Lung (tissue), 12 donors: Measurements from ENCODE around the gene IQGAP3. TPM values are rescaled to one million over a fixed set of nuclear protein-coding genes. Genes with fewer than 3 reads are reported as not detected.

ENCODE experiments used
- ATAC-seq: fragments of 200-7000 bp; cut with Tn5 transposase; one replicate; pipeline ENCODE4 v1.9.1; 2020; ENCODE audit warnings: moderate number of reproducible peaks; ENCODE audit not compliant: insufficient read depth, low FRiP score
- DNase-seq, 3 donors: peaks; one replicate each; pipeline ENCODE4 v3.0.0-alpha.2; 2013 to 2017
- H3K27ac ChIP-seq, 2 donors: one replicate each; pipeline ENCODE4 v1.5.1; 2013; ENCODE audit warnings: mild to moderate bottlenecking in 2 of 2, moderate library complexity in 2 of 2, control low read depth in 1 of 2, inconsistent platforms in 1 of 2, low read depth in 1 of 2, low read length in 1 of 2
- H3K27me3 ChIP-seq, 3 donors: one replicate each; pipeline ENCODE4 v1.5.1; 2013; ENCODE audit warnings: low read length in 2 of 3; ENCODE audit not compliant: control insufficient read depth in 3 of 3, insufficient read depth in 3 of 3
- H3K36me3 ChIP-seq, 4 donors: one replicate each; pipeline ENCODE4 v1.5.1; 2013; ENCODE audit warnings: low read length in 4 of 4, mild to moderate bottlenecking in 1 of 4, moderate library complexity in 1 of 4; ENCODE audit not compliant: control insufficient read depth in 4 of 4, insufficient read depth in 4 of 4
- H3K4me1 ChIP-seq, 5 donors: one replicate each; pipeline ENCODE4 v1.5.1; 2013; ENCODE audit warnings: low read length in 5 of 5, mild to moderate bottlenecking in 2 of 5, moderate library complexity in 1 of 5; ENCODE audit not compliant: control insufficient read depth in 5 of 5, insufficient read depth in 5 of 5
- H3K4me3 ChIP-seq: one replicate; pipeline ENCODE4 v1.5.1; 2013; ENCODE audit warnings: mild to moderate bottlenecking, control low read depth, moderate library complexity
- H3K9ac ChIP-seq, 2 donors: one replicate each; pipeline ENCODE4 v1.5.1; 2013; ENCODE audit warnings: low read length in 2 of 2, control low read depth in 1 of 2; ENCODE audit not compliant: insufficient read depth in 1 of 2
- H3K9me3 ChIP-seq, 4 donors: one replicate each; pipeline ENCODE4 v1.5.1; 2013; ENCODE audit warnings: low read length in 3 of 4, mild to moderate bottlenecking in 1 of 4, moderate library complexity in 1 of 4; ENCODE audit not compliant: control insufficient read depth in 4 of 4, insufficient read depth in 3 of 4
- CTCF ChIP-seq: IDR thresholded peaks from 2 replicates; pipeline ENCODE4 v1.5.1; 2012; ENCODE audit warnings: mild to moderate bottlenecking; ENCODE audit errors: control extremely low read depth, extremely low read depth
- WGBS, 2 donors: extraction: QIAGEN DNeasy Blood & Tissue Kit; methylation state at CpG; one replicate each; pipeline ENCODE4 v1.1.7; 2013; 5-methylcytosine and 5-hydroxymethylcytosine counted together
- polyA plus RNA-seq, 2 donors: library from polyadenylated mRNA; stranded (reverse); fragments of 200-250 nt; gene quantifications; one replicate each; pipeline ENCODE4 v1.2.1, GENCODE V29; 2013
- total RNA-seq, 2 donors: library from RNA; depleted of rRNA in 1 of 2; stranded (reverse); fragments of >200 nt in 1 of 2; gene quantifications; one replicate each; pipeline ENCODE4 v1.2.1, GENCODE V29; 2014 to 2021
- donor health status: control.
- donor health status: control.
- donor health status: Bipolar disorder and iron deficiency.
- donor health status: healthy.
- donor health status: DM: yes; HTN: yes; CAD: no.

The IQGAP3 gene
- total and polyA plus RNA-seq, 4 donors, result 0.42 to 3.4 (median 1.2) TPM

DNA sequence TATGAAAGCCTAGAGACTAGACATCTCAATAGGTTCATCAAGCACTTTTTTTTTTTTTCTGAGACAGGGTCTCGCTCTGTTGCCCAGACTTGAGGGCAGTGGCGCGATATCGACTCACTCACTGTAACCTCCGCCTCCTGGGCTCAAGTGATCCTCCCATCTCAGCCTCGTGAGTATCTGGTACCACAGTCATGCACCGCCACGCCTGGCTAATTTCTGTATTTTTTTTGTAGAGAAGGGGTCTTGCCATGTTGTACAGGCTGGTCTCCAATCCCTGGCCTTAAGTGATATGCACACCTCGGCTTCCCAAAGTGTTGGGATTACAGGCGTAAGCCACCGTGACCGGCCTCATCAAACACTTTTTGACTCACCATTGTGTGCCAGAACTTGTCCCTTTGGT is 29.5 kb upstream of the IQGAP3 start:
- 77 to 79% methylated on average over 12 of the region's 12 CpGs for WGBS, 2 donors
- peaks cover 3 to 11% (median 9%) of the 10 kb centered on the region in 4 donors for H3K36me3 ChIP-seq
- H3K4me1 ChIP-seq, result peaks cover 3 to 10% (median 6%) of the 10 kb centered on the region in 5 donors
- peak overlapping the region in 1 of 2 donors; percentile 63 for H3K27ac ChIP-seq
- no peak for ATAC-seq
- no peak for TF ChIP-seq CTCF
- no peak overlapping the region for H3K4me3 ChIP-seq
- no peaks in the 10 kb centered on the region for H3K9me3 ChIP-seq
- H3K9ac ChIP-seq, result peak overlapping the region; percentile 31 to 73
- no peak for DNase-seq
- no peaks in the 10 kb centered on the region for H3K27me3 ChIP-seq

- TF ChIP-seq CTCF, result no peak
- Histone ChIP-seq H3K4me3 (peak within 1 kb of the TSS; percentile 75), H3K4me1 (peaks cover 3 to 10% (median 6%) of the 10 kb centered on the region in 5 donors), H3K36me3 (peaks cover 3 to 14% (median 10%) of the 10 kb centered on the region in 4 donors), H3K9me3 (no peaks in the 10 kb centered on the region), H3K9ac (peak within 1 kb of the TSS; percentile 31 to 73), H3K27me3 (no peaks in the 10 kb centered on the region), H3K27ac (peak within 1 kb of the TSS; percentile 34 to 63)
- DNase-seq (peak; percentile 84 to 89 (median 87)), ATAC-seq (peak; percentile 83)
- WGBS, 2 donors, result 0 to 1% methylated on average over 35 of the region's 35 CpGs
Measured at GRCh38 chr1:156601122-156601830, 28.9 kb upstream of the IQGAP3 start, which contains the start of gene GPATCH4. Gene GPATCH4 (minus strand): TSS chr1:156601479.

GRCh38 chr1:156600733-156601121 is 28.4 kb upstream of the IQGAP3 start:
- WGBS, 2 donors, result 4 to 6% methylated on average over 13 of the region's 13 CpGs
- ATAC-seq, result no peak
- H3K27ac ChIP-seq, result peak overlapping the region; percentile 34 to 63
- peak overlapping the region in 1 of 2 donors; percentile 31 for H3K9ac ChIP-seq
- H3K36me3 ChIP-seq, result peaks cover 3 to 18% (median 14%) of the 10 kb centered on the region in 4 donors
- peak overlapping the region; percentile 75 for H3K4me3 ChIP-seq
- peak in 1 of 3 donors; percentile 28 for DNase-seq
- H3K4me1 ChIP-seq, result peaks cover 3 to 10% (median 6%) of the 10 kb centered on the region in 5 donors
- TF ChIP-seq CTCF, result no peak
- H3K9me3 ChIP-seq, result no peaks in the 10 kb centered on the region
- no peaks in the 10 kb centered on the region for H3K27me3 ChIP-seq
